ENCODE measurements around the gene S1PR5. TPM values are rescaled to one million over a fixed set of nuclear protein-coding genes. Genes with fewer than 3 reads are reported as not detected.

S1PR5 gene
- total RNA-seq, 1 donor from 2014 or later: 0.79 TPM

DNA sequence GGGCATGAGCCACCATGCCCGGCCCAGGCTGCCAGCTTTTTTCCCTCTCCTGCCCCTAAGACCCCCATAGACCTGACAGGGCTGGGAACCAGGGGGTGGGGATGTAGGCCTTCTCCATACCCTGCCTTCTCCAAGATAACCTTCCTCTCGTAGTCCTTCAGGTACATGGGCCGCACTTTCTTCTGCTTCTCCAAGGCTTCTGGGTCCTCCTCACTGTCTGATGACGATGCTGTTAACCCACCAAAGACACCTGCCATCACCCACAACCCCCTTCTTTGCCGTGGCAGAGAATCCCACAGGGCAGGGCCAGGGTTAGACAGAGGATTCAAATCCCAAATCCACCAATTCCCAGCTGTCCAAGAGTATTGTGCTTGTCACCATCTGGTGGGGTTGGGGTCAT is 45.4 kb upstream of the S1PR5 start:
- H3K4me1 Mint-ChIP-seq: peaks cover 29% of the 10 kb centered on the region
- no peak overlapping the region for H3K4me3 Mint-ChIP-seq
- peaks cover 7% of the 10 kb centered on the region for H3K36me3 Mint-ChIP-seq (ENCODE audit: low read depth)

GRCh38 chr19:10560154-10560553 is 42.9 kb upstream of the S1PR5 start:
- no peak overlapping the region for H3K4me3 Mint-ChIP-seq
- H3K4me1 Mint-ChIP-seq: peaks cover 8% of the 10 kb centered on the region
- TF ChIP-seq, protein P1, sequence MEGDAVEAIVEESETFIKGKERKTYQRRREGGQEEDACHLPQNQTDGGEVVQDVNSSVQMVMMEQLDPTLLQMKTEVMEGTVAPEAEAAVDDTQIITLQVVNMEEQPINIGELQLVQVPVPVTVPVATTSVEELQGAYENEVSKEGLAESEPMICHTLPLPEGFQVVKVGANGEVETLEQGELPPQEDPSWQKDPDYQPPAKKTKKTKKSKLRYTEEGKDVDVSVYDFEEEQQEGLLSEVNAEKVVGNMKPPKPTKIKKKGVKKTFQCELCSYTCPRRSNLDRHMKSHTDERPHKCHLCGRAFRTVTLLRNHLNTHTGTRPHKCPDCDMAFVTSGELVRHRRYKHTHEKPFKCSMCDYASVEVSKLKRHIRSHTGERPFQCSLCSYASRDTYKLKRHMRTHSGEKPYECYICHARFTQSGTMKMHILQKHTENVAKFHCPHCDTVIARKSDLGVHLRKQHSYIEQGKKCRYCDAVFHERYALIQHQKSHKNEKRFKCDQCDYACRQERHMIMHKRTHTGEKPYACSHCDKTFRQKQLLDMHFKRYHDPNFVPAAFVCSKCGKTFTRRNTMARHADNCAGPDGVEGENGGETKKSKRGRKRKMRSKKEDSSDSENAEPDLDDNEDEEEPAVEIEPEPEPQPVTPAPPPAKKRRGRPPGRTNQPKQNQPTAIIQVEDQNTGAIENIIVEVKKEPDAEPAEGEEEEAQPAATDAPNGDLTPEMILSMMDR (conservative IDR thresholded peaks at IDR 0.05): no peak
- no peak overlapping the region for H3K27ac Mint-ChIP-seq (ENCODE audit: unreplicated experiment)
- no peaks in the 10 kb centered on the region for H3K9me3 Mint-ChIP-seq
- DNase-seq (ENCODE audit: low read depth, low spot score): no peak
- peaks cover 7% of the 10 kb centered on the region for H3K36me3 Mint-ChIP-seq (ENCODE audit: low read depth)
- H3K27me3 Mint-ChIP-seq (ENCODE audit: low read depth): no peaks in the 10 kb centered on the region

More for the DNA sequence above, 45.4 kb upstream of the S1PR5 start:
- Mint-ChIP-seq H3K27me3 (ENCODE audit: low read depth) (no peaks in the 10 kb centered on the region), H3K9me3 (no peaks in the 10 kb centered on the region), H3K27ac (ENCODE audit: unreplicated experiment) (no peak overlapping the region)
- TF ChIP-seq, protein P1 (conservative IDR thresholded peaks at IDR 0.05): no peak
- no peak for DNase-seq (ENCODE audit: low read depth, low spot score)

- Mint-ChIP-seq H3K36me3 (ENCODE audit: low read depth) (peaks cover 10% of the 10 kb centered on the region), H3K4me1 (no peaks in the 10 kb centered on the region), H3K27me3 (ENCODE audit: low read depth) (no peaks in the 10 kb centered on the region), H3K4me3 (peak overlapping the region; percentile 68), H3K9me3 (no peaks in the 10 kb centered on the region), H3K27ac (ENCODE audit: unreplicated experiment) (no peak overlapping the region)
- TF ChIP-seq, protein P1 (conservative IDR thresholded peaks at IDR 0.05): no peak
- DNase-seq (ENCODE audit: low read depth, low spot score): no peak
Measured at GRCh38 chr19:10557603-10558197, 40.5 kb upstream of the S1PR5 start.

GRCh38 chr19:10555610-10555973 is 38.3 kb upstream of the S1PR5 start:
- TF ChIP-seq, protein P1 (conservative IDR thresholded peaks at IDR 0.05): no peak
- Mint-ChIP-seq H3K4me1 (no peaks in the 10 kb centered on the region), H3K27me3 (ENCODE audit: low read depth) (no peaks in the 10 kb centered on the region), H3K4me3 (peak overlapping the region; percentile 31), H3K36me3 (ENCODE audit: low read depth) (peaks cover 7% of the 10 kb centered on the region), H3K9me3 (no peaks in the 10 kb centered on the region), H3K27ac (ENCODE audit: unreplicated experiment) (no peak overlapping the region)
- no peak for DNase-seq (ENCODE audit: low read depth, low spot score)

DNA sequence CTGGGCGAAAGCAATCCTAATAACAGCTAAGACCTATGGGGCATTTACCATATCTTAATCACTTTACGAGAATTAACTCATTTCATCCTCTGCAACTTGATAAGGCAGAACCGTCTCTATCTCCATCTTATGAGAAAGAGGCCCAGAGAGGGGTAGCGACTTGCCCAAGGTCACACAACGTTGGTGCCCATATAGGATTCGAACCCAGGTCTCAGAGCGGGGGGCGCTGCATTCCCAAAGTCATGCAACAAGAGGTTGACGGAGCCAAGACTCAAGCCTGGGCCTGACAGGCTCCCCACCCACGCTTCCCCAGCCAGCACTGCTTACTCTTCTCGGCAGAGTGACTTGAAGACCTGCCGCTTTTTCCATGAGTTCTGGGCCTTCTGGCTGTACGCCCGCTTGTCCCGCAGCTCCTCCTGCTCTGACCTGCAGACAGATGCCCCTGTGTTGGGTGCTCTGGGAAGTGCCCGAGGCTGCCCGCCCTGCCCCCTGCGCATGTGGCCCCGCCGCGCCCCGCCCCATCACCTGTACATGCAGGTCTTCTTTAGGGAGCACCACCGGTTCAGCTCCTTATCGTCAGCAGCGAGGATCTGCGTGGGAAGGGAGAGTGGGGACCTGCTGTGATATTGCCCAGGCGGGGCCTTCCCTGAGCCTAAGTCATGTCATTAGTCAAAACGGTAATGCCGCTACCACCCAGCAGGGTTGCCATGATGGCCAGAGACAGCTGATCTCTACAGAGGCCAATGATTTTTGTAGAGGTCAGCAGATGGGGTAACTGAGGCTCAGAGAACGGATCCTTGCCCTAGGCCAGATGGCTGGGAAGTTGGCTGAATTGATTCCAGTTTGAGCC is 37.7 kb upstream of the S1PR5 start:
- Mint-ChIP-seq H3K27me3 (ENCODE audit: low read depth) (no peaks in the 10 kb centered on the region), H3K9me3 (no peaks in the 10 kb centered on the region), H3K36me3 (ENCODE audit: low read depth) (peaks cover 7% of the 10 kb centered on the region), H3K27ac (ENCODE audit: unreplicated experiment) (no peak overlapping the region), H3K4me1 (no peaks in the 10 kb centered on the region), H3K4me3 (no peak overlapping the region)
- no peak for DNase-seq (ENCODE audit: low read depth, low spot score)
- TF ChIP-seq, protein P1 (conservative IDR thresholded peaks at IDR 0.05): peak; percentile 34
